Thyroid gland (tissue), 4 donors: ENCODE data around the gene GRHL1.

Experiments used
- CTCF ChIP-seq, 6 experiments: fragments of 200-600 bp in 3 of 6; fragments of 450-650 bp in 3 of 6; sonication (generic) in 3 of 6; IDR thresholded peaks; one replicate each; pipeline ENCODE4 v1.5.1; 2016 to 2019; ENCODE audit warnings: antibody characterized with exemption in 6 of 6, mild to moderate bottlenecking in 2 of 6, inconsistent platforms in 1 of 6, moderate library complexity in 1 of 6
- POLR2A ChIP-seq, 2 donors: fragments of 450-650 bp; IDR thresholded peaks; one replicate each; pipeline ENCODE4 v1.6.1; 2017; ENCODE audit warnings: antibody characterized with exemption in 2 of 2, mild to moderate bottlenecking in 2 of 2, moderate library complexity in 1 of 2

- TF ChIP-seq CTCF (IDR thresholded peaks at IDR 0.05): no peak
- TF ChIP-seq POLR2A (IDR thresholded peaks at IDR 0.05): no peak
Observed at GRCh38 chr2:9996321-9996720, 44.8 kb downstream of the GRHL1 start.
